DOHH2 (cell line): ENCODE data around the gene STAT1.

Source experiments
- EZH2phosphoT487 ChIP-seq: fragments of 200-600 bp; sonication (generic); IDR thresholded peaks from 2 replicates; pipeline ENCODE4 v1.6.1; 2017; ENCODE audit warnings: borderline replicate concordance, mild to moderate bottlenecking, antibody characterized with exemption, low read length, moderate library complexity, mixed read lengths
- TF ChIP-seq, protein P1 (sequence below): fragments of 200-600 bp; sonication (generic); IDR thresholded peaks from one replicate; pipeline ENCODE4 v1.5.1; 2014; ENCODE audit warnings: antibody characterized with exemption, mild to moderate bottlenecking, low read depth, low read length; ENCODE audit not compliant: poor library complexity, severe bottlenecking

GRCh38 chr2:190972213-190972612, 41.8 kb downstream of the STAT1 start:
- TF ChIP-seq, protein P1, sequence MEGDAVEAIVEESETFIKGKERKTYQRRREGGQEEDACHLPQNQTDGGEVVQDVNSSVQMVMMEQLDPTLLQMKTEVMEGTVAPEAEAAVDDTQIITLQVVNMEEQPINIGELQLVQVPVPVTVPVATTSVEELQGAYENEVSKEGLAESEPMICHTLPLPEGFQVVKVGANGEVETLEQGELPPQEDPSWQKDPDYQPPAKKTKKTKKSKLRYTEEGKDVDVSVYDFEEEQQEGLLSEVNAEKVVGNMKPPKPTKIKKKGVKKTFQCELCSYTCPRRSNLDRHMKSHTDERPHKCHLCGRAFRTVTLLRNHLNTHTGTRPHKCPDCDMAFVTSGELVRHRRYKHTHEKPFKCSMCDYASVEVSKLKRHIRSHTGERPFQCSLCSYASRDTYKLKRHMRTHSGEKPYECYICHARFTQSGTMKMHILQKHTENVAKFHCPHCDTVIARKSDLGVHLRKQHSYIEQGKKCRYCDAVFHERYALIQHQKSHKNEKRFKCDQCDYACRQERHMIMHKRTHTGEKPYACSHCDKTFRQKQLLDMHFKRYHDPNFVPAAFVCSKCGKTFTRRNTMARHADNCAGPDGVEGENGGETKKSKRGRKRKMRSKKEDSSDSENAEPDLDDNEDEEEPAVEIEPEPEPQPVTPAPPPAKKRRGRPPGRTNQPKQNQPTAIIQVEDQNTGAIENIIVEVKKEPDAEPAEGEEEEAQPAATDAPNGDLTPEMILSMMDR: no peak
- TF ChIP-seq EZH2phosphoT487: no peak
